GM23338 (cell line): ENCODE data around the gene GPR55. TPM values are rescaled to one million over a fixed set of nuclear protein-coding genes. Genes with fewer than 3 reads are reported as not detected.

Experiments
- ATAC-seq: fragments of 200-7000 bp; cut with Tn5 transposase; 3 replicates; pipeline ENCODE4 v1.9.1; 2020
- DNase-seq: peaks from one replicate; pipeline ENCODE4 v3.0.0-alpha.2; 2015; ENCODE audit warnings: low spot score
- H2AFZ ChIP-seq: fragments of 200-600 bp; sonication (generic); 2 replicates; pipeline ENCODE4 v1.8.0; 2016; ENCODE audit warnings: antibody characterized with exemption, mild to moderate bottlenecking, moderate library complexity
- H3F3A ChIP-seq: fragments of 200-600 bp; sonication (generic); replicated peaks from 2 replicates; pipeline ENCODE4 v1.8.0; 2017; ENCODE audit warnings: antibody characterized with exemption, mixed run types, low read depth
- H3K27ac ChIP-seq: fragments of 200-600 bp; sonication (generic); 2 replicates; pipeline ENCODE4 v1.6.1; 2016; ENCODE audit warnings: low read depth
- H3K27me3 ChIP-seq: fragments of 200-600 bp; sonication (generic); 2 replicates; pipeline ENCODE4 v1.8.0; 2016; ENCODE audit warnings: mild to moderate bottlenecking, mixed run types, moderate library complexity; ENCODE audit not compliant: insufficient read depth
- H3K36me3 ChIP-seq: fragments of 200-600 bp; sonication (generic); 2 replicates; pipeline ENCODE4 v1.8.0; 2016; ENCODE audit warnings: mild to moderate bottlenecking; ENCODE audit not compliant: insufficient read depth
- H3K4me1 ChIP-seq: fragments of 200-600 bp; sonication (generic); 2 replicates; pipeline ENCODE4 v1.8.0; 2016; ENCODE audit warnings: mild to moderate bottlenecking, moderate library complexity; ENCODE audit not compliant: insufficient read depth
- H3K4me2 ChIP-seq: fragments of 200-600 bp; sonication (generic); 2 replicates; pipeline ENCODE4 v1.7.1; 2017; ENCODE audit warnings: mixed run types
- H3K4me3 ChIP-seq: fragments of 200-600 bp; sonication (generic); 2 replicates; pipeline ENCODE4 v1.6.1; 2016; ENCODE audit warnings: mixed run types
- H3K79me2 ChIP-seq: fragments of 200-600 bp; sonication (generic); replicated peaks from 2 replicates; pipeline ENCODE4 v1.8.0; 2017; ENCODE audit warnings: mild to moderate bottlenecking; ENCODE audit not compliant: insufficient read depth
- H3K9me2 ChIP-seq: fragments of 200-600 bp; sonication (generic); 2 replicates; pipeline ENCODE4 v1.8.0; 2017; ENCODE audit not compliant: insufficient read depth
- H4K20me1 ChIP-seq: fragments of 200-600 bp; sonication (generic); replicated peaks from 2 replicates; pipeline ENCODE4 v1.8.0; 2017; ENCODE audit warnings: mild to moderate bottlenecking; ENCODE audit not compliant: insufficient read depth
- H3K27ac Mint-ChIP-seq: 2 replicates; pipeline ENCODE4 v1.8.0; 2020; ENCODE audit warnings: inconsistent platforms, mild to moderate bottlenecking, moderate library complexity, mixed read lengths
- H3K27me3 Mint-ChIP-seq: 3 replicates; pipeline ENCODE4 v1.8.0; 2022; ENCODE audit warnings: low read depth, mild to moderate bottlenecking, moderate library complexity, mixed read lengths, inconsistent platforms; ENCODE audit not compliant: insufficient read depth, poor library complexity
- H3K36me3 Mint-ChIP-seq: 3 replicates; pipeline ENCODE4 v1.8.0; 2021; ENCODE audit warnings: low read depth, mild to moderate bottlenecking, inconsistent platforms, moderate library complexity, mixed read lengths
- H3K4me1 Mint-ChIP-seq: 3 replicates; pipeline ENCODE4 v1.8.0; 2020; ENCODE audit warnings: mild to moderate bottlenecking, inconsistent platforms, mixed read lengths
- H3K4me3 Mint-ChIP-seq: 3 replicates; pipeline ENCODE4 v1.8.0; 2021; ENCODE audit warnings: moderate library complexity, mild to moderate bottlenecking, inconsistent platforms, mixed read lengths
- H3K9me3 Mint-ChIP-seq: 3 replicates; pipeline ENCODE4 v1.8.0; 2020; ENCODE audit warnings: moderate library complexity, mild to moderate bottlenecking, inconsistent platforms, mixed read lengths
- CREB1 ChIP-seq: fragments of 250-450 bp; sonication (Bioruptor Pico); IDR thresholded peaks from 2 replicates; pipeline ENCODE4 v1.5.0; 2020; ENCODE audit warnings: low read depth, mild to moderate bottlenecking, moderate library complexity
- EZH2 ChIP-seq: fragments of 200-600 bp; sonication (generic); IDR thresholded peaks from one replicate; pipeline ENCODE4 v1.8.0; 2017; ENCODE audit warnings: antibody characterized with exemption, mild to moderate bottlenecking, low read depth; ENCODE audit not compliant: unreplicated experiment
- EZH2phosphoT487 ChIP-seq: fragments of 200-600 bp; sonication (generic); IDR thresholded peaks from one replicate; pipeline ENCODE4 v1.8.1; 2018; ENCODE audit warnings: antibody characterized with exemption; ENCODE audit not compliant: unreplicated experiment
- JUNB ChIP-seq: IDR thresholded peaks from one replicate; pipeline ENCODE4 v1.6.1; 2016; ENCODE audit warnings: antibody characterized with exemption; ENCODE audit not compliant: unreplicated experiment
- NANOG ChIP-seq: IDR thresholded peaks from 2 replicates; pipeline ENCODE4 v1.6.1; 2016; ENCODE audit warnings: antibody characterized with exemption, borderline replicate concordance
- POLR2AphosphoS5 ChIP-seq: IDR thresholded peaks from 2 replicates; pipeline ENCODE4 v1.6.1; 2016; ENCODE audit warnings: antibody characterized with exemption, low read depth
- STAT1 ChIP-seq: IDR thresholded peaks from one replicate; pipeline ENCODE4 v1.6.1; 2016; ENCODE audit warnings: antibody characterized with exemption; ENCODE audit not compliant: unreplicated experiment
- ZNF114 ChIP-seq: fragments of 250-450 bp; sonication (Bioruptor Pico); IDR thresholded peaks from 2 replicates; pipeline ENCODE4 v1.5.0; 2020; ENCODE audit warnings: mild to moderate bottlenecking, moderate library complexity
- ZNF331 ChIP-seq: fragments of 250-450 bp; sonication (Bioruptor Pico); IDR thresholded peaks from 2 replicates; pipeline ENCODE4 v1.5.0; 2020; ENCODE audit warnings: low read depth, mild to moderate bottlenecking, moderate library complexity
- polyA plus RNA-seq: library from polyadenylated mRNA; unstranded; fragments of >200 nt; fragmentation: Nextera tagmentation; extraction: Ambion mirVana; gene quantifications from 2 replicates; pipeline ENCODE4 v1.2.1, GENCODE V29; 2016
- total RNA-seq: library from RNA; depleted of rRNA; stranded (reverse); fragments of >200 nt; shearing (Covaris generic); gene quantifications from 2 replicates; pipeline ENCODE4 v1.2.3, GENCODE V29; 2014
- TF ChIP-seq, protein P1 (sequence below), 2 experiments: fragments of 200-600 bp in 1 of 2; sonication (generic) in 1 of 2; conservative IDR thresholded peaks; 2 replicates each; pipeline versions ENCODE4 v1.5.1 to v1.6.1; 2016 to 2017; ENCODE audit warnings: antibody characterized with exemption in 2 of 2, low read depth in 2 of 2, mild to moderate bottlenecking in 2 of 2, moderate library complexity in 1 of 2
- TF ChIP-seq, protein P2 (sequence below): IDR thresholded peaks from 2 replicates; pipeline ENCODE4 v1.6.1; 2016; ENCODE audit warnings: antibody characterized with exemption
- TF ChIP-seq, protein P3 (sequence below): IDR thresholded peaks from one replicate; pipeline ENCODE4 v1.6.1; 2018; ENCODE audit warnings: antibody characterized with exemption; ENCODE audit not compliant: unreplicated experiment

The GPR55 gene
- total and polyA plus RNA-seq, 2 experiments from 2014 or later, result not detected

- H4K20me1 ChIP-seq, result no peaks in the 10 kb centered on the region
- H3K4me3 Mint-ChIP-seq, result no peak overlapping the region
- DNase-seq, result no peak
- H3K27ac Mint-ChIP-seq, result no peak overlapping the region
- peaks cover 8% of the 10 kb centered on the region; the same call in 1 of the 2 replicates for H3K9me2 ChIP-seq
- no peak overlapping the region for H3K4me2 ChIP-seq
- H3F3A ChIP-seq, result no peaks in the 10 kb centered on the region
- H3K27ac ChIP-seq, result no peak overlapping the region
- no peak overlapping the region for H2AFZ ChIP-seq
- H3K27me3 Mint-ChIP-seq, result peaks cover 27% of the 10 kb centered on the region
- H3K36me3 Mint-ChIP-seq, result no peaks in the 10 kb centered on the region; the same call in 2 of the 3 replicates
- no peak for ATAC-seq
- no peaks in the 10 kb centered on the region for H3K79me2 ChIP-seq
- H3K36me3 ChIP-seq, result no peaks in the 10 kb centered on the region
- TF ChIP-seq STAT1, result no peak
- peaks cover 19% of the 10 kb centered on the region for H3K4me1 ChIP-seq
- H3K9me3 Mint-ChIP-seq, result peaks cover 3% of the 10 kb centered on the region; the same call in 2 of the 3 replicates
- peaks cover 31% of the 10 kb centered on the region for H3K4me1 Mint-ChIP-seq
- H3K4me3 ChIP-seq, result no peak overlapping the region
- H3K27me3 ChIP-seq, result no peaks in the 10 kb centered on the region
Observed at GRCh38 chr2:230908092-230908594, 16.9 kb downstream of the GPR55 start.

GRCh38 chr2:230907361-230908091, 17.5 kb downstream of the GPR55 start:
- Histone ChIP-seq H3F3A (no peaks in the 10 kb centered on the region), H3K36me3 (no peaks in the 10 kb centered on the region), H3K9me2 (peaks cover 8% of the 10 kb centered on the region; the same call in 1 of the 2 replicates), H3K4me1 (peaks cover 25% of the 10 kb centered on the region), H3K27ac (no peak overlapping the region), H3K79me2 (no peaks in the 10 kb centered on the region), H3K27me3 (no peaks in the 10 kb centered on the region), H3K4me2 (no peak overlapping the region), H2AFZ (no peak overlapping the region), H3K4me3 (no peak overlapping the region), H4K20me1 (no peaks in the 10 kb centered on the region)
- ATAC-seq (no peak), DNase-seq (no peak)
- Mint-ChIP-seq H3K36me3 (no peaks in the 10 kb centered on the region; the same call in 2 of the 3 replicates), H3K4me3 (no peak overlapping the region), H3K9me3 (peaks cover 3% of the 10 kb centered on the region; the same call in 2 of the 3 replicates), H3K27me3 (peaks cover 28% of the 10 kb centered on the region), H3K4me1 (peaks cover 37% of the 10 kb centered on the region), H3K27ac (no peak overlapping the region)
- TF ChIP-seq ZNF331 (CRISPR knock-in tag) (no peak), STAT1 (no peak), EZH2 (no peak), NANOG (no peak), EZH2phosphoT487 (no peak), CREB1 (CRISPR knock-in tag) (no peak), POLR2AphosphoS5 (no peak), JUNB (no peak), ZNF114 (CRISPR knock-in tag) (no peak)
- TF ChIP-seq, protein P1, sequence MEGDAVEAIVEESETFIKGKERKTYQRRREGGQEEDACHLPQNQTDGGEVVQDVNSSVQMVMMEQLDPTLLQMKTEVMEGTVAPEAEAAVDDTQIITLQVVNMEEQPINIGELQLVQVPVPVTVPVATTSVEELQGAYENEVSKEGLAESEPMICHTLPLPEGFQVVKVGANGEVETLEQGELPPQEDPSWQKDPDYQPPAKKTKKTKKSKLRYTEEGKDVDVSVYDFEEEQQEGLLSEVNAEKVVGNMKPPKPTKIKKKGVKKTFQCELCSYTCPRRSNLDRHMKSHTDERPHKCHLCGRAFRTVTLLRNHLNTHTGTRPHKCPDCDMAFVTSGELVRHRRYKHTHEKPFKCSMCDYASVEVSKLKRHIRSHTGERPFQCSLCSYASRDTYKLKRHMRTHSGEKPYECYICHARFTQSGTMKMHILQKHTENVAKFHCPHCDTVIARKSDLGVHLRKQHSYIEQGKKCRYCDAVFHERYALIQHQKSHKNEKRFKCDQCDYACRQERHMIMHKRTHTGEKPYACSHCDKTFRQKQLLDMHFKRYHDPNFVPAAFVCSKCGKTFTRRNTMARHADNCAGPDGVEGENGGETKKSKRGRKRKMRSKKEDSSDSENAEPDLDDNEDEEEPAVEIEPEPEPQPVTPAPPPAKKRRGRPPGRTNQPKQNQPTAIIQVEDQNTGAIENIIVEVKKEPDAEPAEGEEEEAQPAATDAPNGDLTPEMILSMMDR (conservative IDR thresholded peaks at IDR 0.05; ENCODE audit: low read depth in 2 of 2), result no peak
- TF ChIP-seq, protein P2, sequence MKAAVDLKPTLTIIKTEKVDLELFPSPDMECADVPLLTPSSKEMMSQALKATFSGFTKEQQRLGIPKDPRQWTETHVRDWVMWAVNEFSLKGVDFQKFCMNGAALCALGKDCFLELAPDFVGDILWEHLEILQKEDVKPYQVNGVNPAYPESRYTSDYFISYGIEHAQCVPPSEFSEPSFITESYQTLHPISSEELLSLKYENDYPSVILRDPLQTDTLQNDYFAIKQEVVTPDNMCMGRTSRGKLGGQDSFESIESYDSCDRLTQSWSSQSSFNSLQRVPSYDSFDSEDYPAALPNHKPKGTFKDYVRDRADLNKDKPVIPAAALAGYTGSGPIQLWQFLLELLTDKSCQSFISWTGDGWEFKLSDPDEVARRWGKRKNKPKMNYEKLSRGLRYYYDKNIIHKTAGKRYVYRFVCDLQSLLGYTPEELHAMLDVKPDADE, result no peak
- TF ChIP-seq, protein P3, sequence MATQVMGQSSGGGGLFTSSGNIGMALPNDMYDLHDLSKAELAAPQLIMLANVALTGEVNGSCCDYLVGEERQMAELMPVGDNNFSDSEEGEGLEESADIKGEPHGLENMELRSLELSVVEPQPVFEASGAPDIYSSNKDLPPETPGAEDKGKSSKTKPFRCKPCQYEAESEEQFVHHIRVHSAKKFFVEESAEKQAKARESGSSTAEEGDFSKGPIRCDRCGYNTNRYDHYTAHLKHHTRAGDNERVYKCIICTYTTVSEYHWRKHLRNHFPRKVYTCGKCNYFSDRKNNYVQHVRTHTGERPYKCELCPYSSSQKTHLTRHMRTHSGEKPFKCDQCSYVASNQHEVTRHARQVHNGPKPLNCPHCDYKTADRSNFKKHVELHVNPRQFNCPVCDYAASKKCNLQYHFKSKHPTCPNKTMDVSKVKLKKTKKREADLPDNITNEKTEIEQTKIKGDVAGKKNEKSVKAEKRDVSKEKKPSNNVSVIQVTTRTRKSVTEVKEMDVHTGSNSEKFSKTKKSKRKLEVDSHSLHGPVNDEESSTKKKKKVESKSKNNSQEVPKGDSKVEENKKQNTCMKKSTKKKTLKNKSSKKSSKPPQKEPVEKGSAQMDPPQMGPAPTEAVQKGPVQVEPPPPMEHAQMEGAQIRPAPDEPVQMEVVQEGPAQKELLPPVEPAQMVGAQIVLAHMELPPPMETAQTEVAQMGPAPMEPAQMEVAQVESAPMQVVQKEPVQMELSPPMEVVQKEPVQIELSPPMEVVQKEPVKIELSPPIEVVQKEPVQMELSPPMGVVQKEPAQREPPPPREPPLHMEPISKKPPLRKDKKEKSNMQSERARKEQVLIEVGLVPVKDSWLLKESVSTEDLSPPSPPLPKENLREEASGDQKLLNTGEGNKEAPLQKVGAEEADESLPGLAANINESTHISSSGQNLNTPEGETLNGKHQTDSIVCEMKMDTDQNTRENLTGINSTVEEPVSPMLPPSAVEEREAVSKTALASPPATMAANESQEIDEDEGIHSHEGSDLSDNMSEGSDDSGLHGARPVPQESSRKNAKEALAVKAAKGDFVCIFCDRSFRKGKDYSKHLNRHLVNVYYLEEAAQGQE, result no peak
